Measurements from ENCODE around the gene USP7.

DNA sequence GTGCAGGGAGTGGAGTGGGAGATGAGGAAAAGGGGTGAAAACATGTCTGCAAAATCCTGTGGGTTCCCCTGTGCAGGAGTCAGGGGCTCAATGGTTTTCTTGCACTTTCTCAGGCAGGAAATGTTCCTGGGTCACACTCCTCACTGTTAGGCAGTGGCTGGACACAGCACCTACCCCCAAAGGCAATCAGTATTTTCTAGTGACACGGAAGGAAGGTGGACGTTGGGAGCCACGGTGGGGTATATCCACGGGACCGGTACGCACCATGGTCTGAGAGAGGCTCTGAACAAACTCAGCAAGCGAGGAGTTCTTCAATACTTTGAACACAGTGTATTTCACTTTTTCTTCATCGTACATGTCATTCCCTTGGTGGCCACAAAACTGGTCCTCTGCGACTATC lies 60.7 kb downstream of the USP7 start:
- TF ChIP-seq, protein P1, sequence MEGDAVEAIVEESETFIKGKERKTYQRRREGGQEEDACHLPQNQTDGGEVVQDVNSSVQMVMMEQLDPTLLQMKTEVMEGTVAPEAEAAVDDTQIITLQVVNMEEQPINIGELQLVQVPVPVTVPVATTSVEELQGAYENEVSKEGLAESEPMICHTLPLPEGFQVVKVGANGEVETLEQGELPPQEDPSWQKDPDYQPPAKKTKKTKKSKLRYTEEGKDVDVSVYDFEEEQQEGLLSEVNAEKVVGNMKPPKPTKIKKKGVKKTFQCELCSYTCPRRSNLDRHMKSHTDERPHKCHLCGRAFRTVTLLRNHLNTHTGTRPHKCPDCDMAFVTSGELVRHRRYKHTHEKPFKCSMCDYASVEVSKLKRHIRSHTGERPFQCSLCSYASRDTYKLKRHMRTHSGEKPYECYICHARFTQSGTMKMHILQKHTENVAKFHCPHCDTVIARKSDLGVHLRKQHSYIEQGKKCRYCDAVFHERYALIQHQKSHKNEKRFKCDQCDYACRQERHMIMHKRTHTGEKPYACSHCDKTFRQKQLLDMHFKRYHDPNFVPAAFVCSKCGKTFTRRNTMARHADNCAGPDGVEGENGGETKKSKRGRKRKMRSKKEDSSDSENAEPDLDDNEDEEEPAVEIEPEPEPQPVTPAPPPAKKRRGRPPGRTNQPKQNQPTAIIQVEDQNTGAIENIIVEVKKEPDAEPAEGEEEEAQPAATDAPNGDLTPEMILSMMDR (IDR thresholded peaks at IDR 0.05): no peak
- TF ChIP-seq POLR2A (IDR thresholded peaks at IDR 0.05): no peak
